Naive thymus-derived CD8-positive, alpha-beta T cell (primary cell): Measurements from ENCODE around the gene RPIA. TPM values are rescaled to one million over a fixed set of nuclear protein-coding genes. Genes with fewer than 3 reads are reported as not detected.
"Not testable (repeated sequence)": the region's sequence is repeated elsewhere in the genome, so short reads cannot be mapped to it uniquely, and the experiment has no call there.

Experiments used
- ATAC-seq, 2 donors: fragments of 150-1000 bp; cut with Tn5 transposase in 1 of 2; sonication (Bioruptor Pico), chemical (Tn5 transposase) in 1 of 2; 1 replicate in 1 of 2; 2 replicates in 1 of 2; pipeline ENCODE4 v1.10.0; 2021; ENCODE audit warnings: mild to moderate bottlenecking in 2 of 2, moderate library complexity in 2 of 2
- POLR2A ChIA-PET: fragments of 350-600 bp; sonication (Branson Sonifier 250); formaldehyde crosslinking; loops from one replicate; lab custom pipeline; 2021; ENCODE audit warnings: antibody characterized with exemption; lab: Charles Lee
- DNase-seq, 10 donors: peaks; one replicate each; pipeline versions ENCODE4 v3.0.0 to v3.0.0-alpha.2; 2020 to 2022
- H3K27ac Mint-ChIP-seq, 10 donors: one replicate each; pipeline ENCODE4 v1.8.0; 2020 to 2022; ENCODE audit warnings: mild to moderate bottlenecking in 10 of 10, mixed read lengths in 10 of 10, moderate library complexity in 4 of 10, inconsistent platforms in 1 of 10
- H3K27me3 Mint-ChIP-seq, 5 donors: one replicate each; pipeline ENCODE4 v1.8.0; 2021 to 2022; ENCODE audit warnings: mixed read lengths in 5 of 5
- H3K36me3 Mint-ChIP-seq, 3 donors: one replicate each; pipeline ENCODE4 v1.8.0; 2020 to 2022; ENCODE audit warnings: mixed read lengths in 3 of 3, mild to moderate bottlenecking in 2 of 3, inconsistent platforms in 1 of 3
- H3K4me1 Mint-ChIP-seq, 4 donors: one replicate each; pipeline ENCODE4 v1.8.0; 2021 to 2022; ENCODE audit warnings: mixed read lengths in 4 of 4
- H3K4me3 Mint-ChIP-seq, 10 donors: one replicate each; pipeline ENCODE4 v1.8.0; 2020 to 2022; ENCODE audit warnings: mild to moderate bottlenecking in 10 of 10, mixed read lengths in 10 of 10, moderate library complexity in 6 of 10, inconsistent platforms in 1 of 10
- H3K9me3 Mint-ChIP-seq, 9 donors: one replicate each; pipeline ENCODE4 v1.8.0; 2020 to 2022; ENCODE audit warnings: mixed read lengths in 9 of 9, mild to moderate bottlenecking in 3 of 9, inconsistent platforms in 1 of 9, moderate library complexity in 1 of 9
- polyA plus RNA-seq, 3 donors: library from polyadenylated mRNA; unstranded; fragments of 300-500 nt; fragmentation: Illumina TruSeq; gene quantifications; one replicate each; pipeline ENCODE4 v1.2.3, GENCODE V29; 2021
- total RNA-seq, 8 experiments: library from RNA in 2 of 8; stranded (reverse) in 2 of 8; gene quantifications; one replicate each; pipeline ENCODE4 v1.2.3 and lab custom pipeline; 2021 to 2026

The RPIA gene
- total and polyA plus RNA-seq, 5 experiments from 2014 or later = 31.6 to 72.8 (median 59.7) TPM

GRCh38 chr2:88764141-88764849 is 72.8 kb downstream of the RPIA start:
- no peak for DNase-seq
- no peak for ATAC-seq
- POLR2A ChIA-PET = interaction anchor here (0.9 to 2.0 kb wide), 2 partner anchors 10 to 13 kb away, joined by 5 read pairs; no protein-coding TSS in a partner anchor
- peak overlapping the region in 1 of 10 donors; percentile 53 for H3K27ac Mint-ChIP-seq
- peaks cover 2 to 10% (median 7%) of the 10 kb centered on the region in 4 donors for H3K4me1 Mint-ChIP-seq
- peaks cover 0 to 15% (median 4%) of the 10 kb centered on the region in 9 donors for H3K9me3 Mint-ChIP-seq
- H3K27me3 Mint-ChIP-seq = peaks cover 0 to 16% (median 10%) of the 10 kb centered on the region in 5 donors
- peak overlapping the region in 6 of 10 donors; percentile 10 to 78 (median 26) for H3K4me3 Mint-ChIP-seq
- peaks cover 0 to 10% (median 7%) of the 10 kb centered on the region in 3 donors for H3K36me3 Mint-ChIP-seq

- H3K4me1 Mint-ChIP-seq = peaks cover 2 to 10% (median 7%) of the 10 kb centered on the region in 4 donors
- H3K4me3 Mint-ChIP-seq = peak overlapping the region in 5 of 10 donors; percentile 19 to 78 (median 28)
- H3K9me3 Mint-ChIP-seq = peaks cover 0 to 14% (median 4%) of the 10 kb centered on the region in 9 donors
- ATAC-seq (no peak), DNase-seq (no peak)
- POLR2A ChIA-PET = interaction anchor here (0.9 to 2.0 kb wide), 2 partner anchors 11 to 13 kb away, joined by 5 read pairs; no protein-coding TSS in a partner anchor
- H3K27me3 Mint-ChIP-seq = peaks cover 0 to 16% (median 10%) of the 10 kb centered on the region in 5 donors
- peak overlapping the region in 1 of 10 donors; percentile 53 for H3K27ac Mint-ChIP-seq
- peaks cover 0 to 9% (median 7%) of the 10 kb centered on the region in 3 donors for H3K36me3 Mint-ChIP-seq
Observed at GRCh38 chr2:88764850-88765153, 73.3 kb downstream of the RPIA start.

- POLR2A ChIA-PET = interaction anchor here (0.9 to 2.0 kb wide), 2 partner anchors 11 to 14 kb away, joined by 5 read pairs; no protein-coding TSS in a partner anchor
- Mint-ChIP-seq H3K27me3 (peaks cover 0 to 20% (median 10%) of the 10 kb centered on the region in 5 donors), H3K27ac (peak overlapping the region in 9 of 10 donors; percentile 44 to 94 (median 69)), H3K9me3 (peaks cover 0 to 10% (median 2%) of the 10 kb centered on the region in 9 donors), H3K36me3 (peaks cover 0 to 5% (median 3%) of the 10 kb centered on the region in 3 donors), H3K4me1 (peaks cover 2 to 10% (median 6%) of the 10 kb centered on the region in 4 donors), H3K4me3 (peak overlapping the region; percentile 71 to 88 (median 83))
- peak in 6 of 10 donors; percentile 6 to 45 (median 20) for DNase-seq
- ATAC-seq = peak; percentile 51 to 75
Observed at GRCh38 chr2:88765154-88765888, 73.8 kb downstream of the RPIA start.

- not testable (repeated sequence) for H3K9me3 Mint-ChIP-seq, H3K36me3 Mint-ChIP-seq, DNase-seq, ATAC-seq, H3K4me1 Mint-ChIP-seq
- Mint-ChIP-seq H3K4me3 (peak overlapping the region; percentile 71 to 88 (median 83)), H3K27me3 (peaks cover under 1 to 20% (median 10%) of the 10 kb centered on the region in 5 donors), H3K27ac (peak overlapping the region in 9 of 10 donors; percentile 44 to 94 (median 69))
- POLR2A ChIA-PET = interaction anchor here (2.0 kb wide), 1 partner anchor 12 kb away, joined by 5 read pairs; no protein-coding TSS in a partner anchor
Observed at GRCh38 chr2:88765889-88766481, 74.5 kb downstream of the RPIA start.

GRCh38 chr2:88770016-88770415 is 78.5 kb downstream of the RPIA start:
- Mint-ChIP-seq H3K4me3 (no peak overlapping the region), H3K36me3 (no peaks in the 10 kb centered on the region), H3K27me3 (peaks cover 2 to 17% (median 7%) of the 10 kb centered on the region in 5 donors), H3K9me3 (peaks cover 0 to 11% (median 3%) of the 10 kb centered on the region in 9 donors), H3K4me1 (peaks cover 2 to 10% (median 5%) of the 10 kb centered on the region in 4 donors), H3K27ac (peak overlapping the region in 1 of 10 donors; percentile 9)
- POLR2A ChIA-PET = no interaction called here
- DNase-seq = no peak
- no peak for ATAC-seq

GRCh38 chr2:88773233-88774028 is 82.0 kb downstream of the RPIA start:
- not testable (repeated sequence) for ATAC-seq

GRCh38 chr2:88789213-88789612 is 97.7 kb downstream of the RPIA start:
- H3K27me3 Mint-ChIP-seq = peaks cover 3 to 17% (median 5%) of the 10 kb centered on the region in 5 donors
- H3K4me1 Mint-ChIP-seq, H3K27ac Mint-ChIP-seq, ATAC-seq, POLR2A ChIA-PET, H3K9me3 Mint-ChIP-seq, H3K36me3 Mint-ChIP-seq, DNase-seq, H3K4me3 Mint-ChIP-seq: not testable (repeated sequence)

More at GRCh38 chr2:88773233-88774028, 82.0 kb downstream of the RPIA start:
- POLR2A ChIA-PET, H3K27me3 Mint-ChIP-seq, H3K36me3 Mint-ChIP-seq, H3K27ac Mint-ChIP-seq, DNase-seq, H3K4me1 Mint-ChIP-seq, H3K4me3 Mint-ChIP-seq: not testable (repeated sequence)
- peaks cover 0 to 25% (median 10%) of the 10 kb centered on the region in 9 donors for H3K9me3 Mint-ChIP-seq

GRCh38 chr2:88795932-88796331 is 104.5 kb downstream of the RPIA start:
- H3K36me3 Mint-ChIP-seq, H3K4me3 Mint-ChIP-seq, DNase-seq, H3K27me3 Mint-ChIP-seq, H3K4me1 Mint-ChIP-seq, H3K27ac Mint-ChIP-seq, POLR2A ChIA-PET, ATAC-seq, H3K9me3 Mint-ChIP-seq: not testable (repeated sequence)

GRCh38 chr2:88796523-88796922 is 105.0 kb downstream of the RPIA start:
- DNase-seq, H3K4me1 Mint-ChIP-seq, H3K4me3 Mint-ChIP-seq, ATAC-seq, H3K36me3 Mint-ChIP-seq, H3K9me3 Mint-ChIP-seq, H3K27ac Mint-ChIP-seq, H3K27me3 Mint-ChIP-seq, POLR2A ChIA-PET: not testable (repeated sequence)

- H3K4me1 Mint-ChIP-seq, H3K36me3 Mint-ChIP-seq, POLR2A ChIA-PET, DNase-seq, H3K27me3 Mint-ChIP-seq, H3K27ac Mint-ChIP-seq, H3K9me3 Mint-ChIP-seq, ATAC-seq, H3K4me3 Mint-ChIP-seq: not testable (repeated sequence)
Observed at GRCh38 chr2:88797164-88797563, 105.7 kb downstream of the RPIA start.
